AG09319 (cell line): Measurements from ENCODE around the gene EFCAB11.

Source experiments
- DNase-seq: peaks from one replicate; pipeline ENCODE4 v3.0.0-alpha.2; 2010; ENCODE audit warnings: low read depth; ENCODE audit errors: extremely low read depth
- TF ChIP-seq, protein P1 (sequence below): IDR thresholded peaks from 2 replicates; pipeline ENCODE4 v1.5.1; 2011; ENCODE audit warnings: low read depth, mild to moderate bottlenecking, inconsistent platforms, low read length, moderate library complexity

The EFCAB11 gene

DNA sequence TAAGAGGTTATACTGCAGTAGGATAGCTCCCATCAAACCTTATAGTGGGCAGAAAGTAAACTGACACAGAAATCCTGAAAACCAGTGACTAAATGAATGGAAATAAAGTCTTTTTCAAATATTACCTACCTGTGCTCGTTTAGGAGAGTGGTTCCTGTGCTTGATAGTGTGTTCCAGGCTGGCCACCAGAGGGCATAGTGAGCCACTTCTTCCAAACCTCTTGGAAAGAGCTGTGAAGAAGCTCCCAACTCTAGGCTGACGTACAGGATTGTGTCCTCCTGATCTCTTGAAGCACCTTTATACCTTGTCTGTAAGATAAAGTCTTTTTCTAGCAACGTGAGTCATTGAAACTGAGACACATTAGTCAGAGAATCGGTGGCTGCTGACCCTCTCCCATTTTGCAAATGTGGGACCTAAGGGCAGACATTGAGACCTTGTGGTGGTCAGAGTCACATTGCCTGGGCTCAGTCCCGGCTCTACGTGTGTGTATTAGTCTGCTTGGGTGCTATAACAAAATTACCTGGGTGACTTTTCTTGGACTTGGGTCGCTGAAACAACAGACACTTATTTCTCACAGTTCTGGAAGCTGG is 18.8 kb upstream of the EFCAB11 start:
- no peak for DNase-seq
- TF ChIP-seq, protein P1, sequence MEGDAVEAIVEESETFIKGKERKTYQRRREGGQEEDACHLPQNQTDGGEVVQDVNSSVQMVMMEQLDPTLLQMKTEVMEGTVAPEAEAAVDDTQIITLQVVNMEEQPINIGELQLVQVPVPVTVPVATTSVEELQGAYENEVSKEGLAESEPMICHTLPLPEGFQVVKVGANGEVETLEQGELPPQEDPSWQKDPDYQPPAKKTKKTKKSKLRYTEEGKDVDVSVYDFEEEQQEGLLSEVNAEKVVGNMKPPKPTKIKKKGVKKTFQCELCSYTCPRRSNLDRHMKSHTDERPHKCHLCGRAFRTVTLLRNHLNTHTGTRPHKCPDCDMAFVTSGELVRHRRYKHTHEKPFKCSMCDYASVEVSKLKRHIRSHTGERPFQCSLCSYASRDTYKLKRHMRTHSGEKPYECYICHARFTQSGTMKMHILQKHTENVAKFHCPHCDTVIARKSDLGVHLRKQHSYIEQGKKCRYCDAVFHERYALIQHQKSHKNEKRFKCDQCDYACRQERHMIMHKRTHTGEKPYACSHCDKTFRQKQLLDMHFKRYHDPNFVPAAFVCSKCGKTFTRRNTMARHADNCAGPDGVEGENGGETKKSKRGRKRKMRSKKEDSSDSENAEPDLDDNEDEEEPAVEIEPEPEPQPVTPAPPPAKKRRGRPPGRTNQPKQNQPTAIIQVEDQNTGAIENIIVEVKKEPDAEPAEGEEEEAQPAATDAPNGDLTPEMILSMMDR: peak; percentile 90

DNA sequence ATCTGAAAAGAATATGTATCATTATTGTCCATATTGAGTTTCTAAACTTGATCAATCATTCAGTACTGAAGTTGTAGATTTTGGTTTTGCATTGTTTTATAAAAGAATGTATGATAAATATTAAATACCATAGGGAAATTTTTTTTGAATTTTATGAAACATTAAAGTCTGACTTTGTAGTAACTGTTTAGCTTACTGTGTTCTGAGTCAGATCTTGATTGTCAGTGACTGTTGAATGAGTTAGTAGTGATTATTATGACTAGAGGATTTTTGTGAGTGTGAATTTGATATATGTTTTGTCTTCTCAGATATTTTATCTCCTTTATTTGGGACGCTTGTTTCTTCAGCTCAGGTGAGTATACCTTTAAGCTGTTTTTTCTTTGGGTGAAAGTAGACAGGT is 11.3 kb upstream of the EFCAB11 start:
- TF ChIP-seq, protein P1: no peak

DNA sequence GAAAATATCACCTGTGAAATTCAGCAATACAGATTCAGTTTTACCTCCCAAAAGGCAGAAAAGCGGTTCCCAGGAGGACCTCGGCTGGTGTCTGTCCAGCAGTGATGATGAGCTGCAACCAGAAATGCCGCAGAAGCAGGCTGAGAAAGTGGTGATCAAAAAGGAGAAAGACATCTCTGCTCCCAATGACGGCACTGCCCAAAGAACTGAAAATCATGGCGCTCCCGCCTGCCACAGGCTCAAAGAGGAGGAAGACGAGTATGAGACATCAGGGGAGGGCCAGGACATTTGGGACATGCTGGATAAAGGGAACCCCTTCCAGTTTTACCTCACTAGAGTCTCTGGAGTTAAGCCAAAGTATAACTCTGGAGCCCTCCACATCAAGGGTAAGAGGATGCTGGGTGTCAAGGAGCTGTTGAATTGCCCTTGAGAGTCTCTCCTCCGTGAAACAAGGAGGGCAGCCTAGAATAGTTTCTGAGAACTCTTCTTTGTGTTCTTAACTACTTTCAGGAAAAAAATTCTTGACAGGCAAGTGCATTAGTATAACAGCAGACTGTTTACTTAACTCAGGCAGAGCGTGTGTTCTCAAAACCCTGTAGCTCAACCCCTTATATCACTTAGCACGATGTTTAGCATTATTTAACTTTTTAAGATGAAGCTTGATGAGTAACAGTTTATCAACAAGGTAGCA is 8.9 kb upstream of the EFCAB11 start:
- no peak for DNase-seq
- TF ChIP-seq, protein P1: no peak

More for the DNA sequence above, 11.3 kb upstream of the EFCAB11 start:
- DNase-seq: no peak

DNA sequence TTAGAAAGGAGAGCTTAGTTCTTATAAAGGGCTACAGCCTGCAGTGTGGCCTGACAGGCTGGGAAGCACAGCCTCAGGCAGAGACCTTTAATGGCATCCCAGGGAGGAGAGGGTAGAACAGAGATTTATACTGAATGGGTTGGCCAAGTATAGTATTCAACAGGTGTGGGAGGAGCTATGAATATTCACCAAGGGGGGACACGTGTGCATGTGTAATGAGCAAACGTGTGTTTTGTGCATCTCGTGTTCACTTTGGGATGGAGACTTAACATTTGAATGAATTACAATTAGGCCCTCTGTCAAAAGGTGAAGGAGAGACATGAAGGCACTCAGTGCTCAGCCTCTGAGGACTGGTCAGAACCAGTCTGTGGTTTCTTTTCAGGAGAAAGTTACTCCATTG is 6.4 kb upstream of the EFCAB11 start:
- TF ChIP-seq, protein P1: no peak
- DNase-seq: no peak

DNA sequence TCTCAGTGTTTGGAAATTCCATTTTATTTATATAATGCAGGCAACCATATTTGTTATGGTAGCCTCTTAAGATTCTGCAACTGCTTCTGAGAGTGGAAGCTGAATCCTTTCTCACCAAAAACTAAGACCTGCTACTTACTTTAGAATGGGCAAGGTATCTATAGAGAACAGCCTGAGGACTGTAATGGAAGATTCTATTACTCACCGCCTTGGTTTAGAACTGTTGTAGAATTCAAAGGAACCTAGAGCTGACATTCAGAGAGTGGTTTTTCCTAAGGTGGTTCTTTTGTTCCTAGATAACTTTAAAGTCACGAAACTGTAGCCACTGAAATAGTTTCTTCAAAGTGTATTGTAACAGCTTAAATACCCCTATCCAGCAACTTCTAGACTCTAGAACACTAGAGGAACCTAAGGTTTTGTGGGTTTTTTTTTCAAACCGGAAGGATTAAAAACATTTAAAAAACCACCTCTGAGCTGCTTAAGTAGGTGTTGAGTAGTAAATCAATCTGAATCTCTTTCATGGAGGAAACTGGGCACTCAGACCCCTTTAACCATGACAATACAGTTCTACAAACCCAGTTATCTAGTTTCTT is 5.4 kb upstream of the EFCAB11 start:
- TF ChIP-seq, protein P1: no peak
- no peak for DNase-seq

DNA sequence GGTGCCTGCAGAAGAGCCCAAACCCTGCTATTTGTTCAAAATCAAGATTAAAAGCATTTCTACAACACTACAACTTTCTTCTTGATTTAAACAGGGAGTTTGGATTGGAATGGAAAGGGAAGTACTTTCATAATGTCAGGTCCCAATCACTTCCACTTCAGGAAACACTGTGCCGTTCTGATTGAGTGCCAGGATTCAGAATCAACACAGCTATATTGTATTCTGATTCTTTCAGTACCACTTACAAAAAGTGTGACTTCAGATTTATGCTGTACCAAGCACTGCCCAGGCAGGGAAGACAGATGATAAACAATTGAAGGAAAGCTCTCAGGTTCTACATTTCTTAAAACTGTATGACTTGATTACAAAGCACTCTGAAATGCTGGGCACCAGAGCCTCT is 4.4 kb upstream of the EFCAB11 start:
- no peak for DNase-seq

DNA sequence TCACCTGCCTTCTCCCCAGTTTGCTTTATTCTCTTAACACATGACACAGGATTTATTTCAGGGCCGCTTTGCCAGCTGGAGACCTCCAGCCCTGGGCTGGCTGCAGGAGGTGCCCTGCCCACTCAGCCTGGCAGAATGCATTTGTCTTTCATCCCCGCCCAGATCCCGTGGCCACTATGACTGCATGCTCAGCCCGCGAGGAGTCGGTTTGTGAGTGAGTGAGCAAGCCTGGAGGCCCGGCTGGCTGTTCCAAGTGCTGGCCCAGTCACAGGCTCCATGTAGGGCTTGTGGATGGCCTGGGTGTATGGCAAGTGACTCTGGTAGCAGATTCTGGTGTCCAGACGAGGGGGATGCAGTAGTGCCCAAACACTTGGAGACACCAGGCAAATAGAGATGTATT is 3.3 kb upstream of the EFCAB11 start:
- DNase-seq: no peak
- TF ChIP-seq, protein P1: no peak

More for the DNA sequence above, 4.4 kb upstream of the EFCAB11 start:
- TF ChIP-seq, protein P1: no peak
